GM18502 (cell line): ENCODE measurements around the gene ANXA6.
A peak's percentile ranks its signal among the peaks of the same experiment; 100 is the strongest.

Source experiments
- ATAC-seq: cut with Tn5 transposase; IDR thresholded peaks from one replicate; pipeline ENCODE4 v1.9.1; 2021; ENCODE audit warnings: mild to moderate bottlenecking; ENCODE audit not compliant: unreplicated experiment, poor library complexity

ANXA6 gene

GRCh38 chr5:151107084-151107483 is 50.5 kb downstream of the ANXA6 start:
- ATAC-seq, result no peak

DNA sequence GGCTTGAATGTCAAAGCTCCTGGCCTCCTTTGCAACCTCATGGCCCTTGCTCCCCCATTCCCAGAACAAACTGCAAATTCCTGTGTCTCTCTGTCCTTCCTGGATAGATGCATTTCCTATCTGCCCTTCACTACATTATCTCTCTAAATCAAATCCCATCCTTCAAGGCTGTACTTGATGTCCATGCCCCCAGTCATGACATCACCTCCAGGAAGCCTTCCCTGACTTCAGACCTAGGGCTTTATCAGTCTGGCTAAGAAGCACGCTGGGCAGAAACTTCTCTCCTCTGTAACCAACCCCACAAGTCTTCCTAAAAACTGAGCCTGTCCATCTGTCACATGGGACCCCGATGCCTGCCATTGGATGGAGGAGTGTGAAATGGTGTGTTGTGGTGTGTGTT is 51.1 kb downstream of the ANXA6 start:
- ATAC-seq, result no peak

GRCh38 chr5:151106043-151106442 is 51.5 kb downstream of the ANXA6 start:
- no peak for ATAC-seq

- ATAC-seq, result no peak
These were observed 52.0 kb downstream of the ANXA6 start for GRCh38 chr5:151105561-151105960.

GRCh38 chr5:151104795-151105194 is 52.8 kb downstream of the ANXA6 start:
- no peak for ATAC-seq

DNA sequence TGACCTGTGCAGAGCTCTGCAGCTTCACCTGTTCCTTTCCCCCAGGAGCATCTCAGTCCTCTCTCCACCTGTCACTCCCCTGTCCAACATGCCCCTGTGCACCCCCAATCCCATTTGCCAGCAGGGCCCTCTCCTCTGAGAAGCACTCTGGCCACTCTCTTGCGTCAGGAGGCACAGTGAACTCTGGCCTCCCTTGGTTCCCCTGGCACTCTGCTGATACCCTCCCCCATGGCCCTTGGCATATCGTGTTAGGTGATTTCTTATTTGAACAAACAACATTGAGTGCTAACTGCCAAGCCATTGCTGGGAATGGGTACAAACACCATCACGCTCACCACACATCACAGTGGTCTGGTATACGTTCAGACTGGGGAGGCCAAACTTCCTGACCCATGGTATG is 55.8 kb downstream of the ANXA6 start:
- ATAC-seq, result no peak

DNA sequence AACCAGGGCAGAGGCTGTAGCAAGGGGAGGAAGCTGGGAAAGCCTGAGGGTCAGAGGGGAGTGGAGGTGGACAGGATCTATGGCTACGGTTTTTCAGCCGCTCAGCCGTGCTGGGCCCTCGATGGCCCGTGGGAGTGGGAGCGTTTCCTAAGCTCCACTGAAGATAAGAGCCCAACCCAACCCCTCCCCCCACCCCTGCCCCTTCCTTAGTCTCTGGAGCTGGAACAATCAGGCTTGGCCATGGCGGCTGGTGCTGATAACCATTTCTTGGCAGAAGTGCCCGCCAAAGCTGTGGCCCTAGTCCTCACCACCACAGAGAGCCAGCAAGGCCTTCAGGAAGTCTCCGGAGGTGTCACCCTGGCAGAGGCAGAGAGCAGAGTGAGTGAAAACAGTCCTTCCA is 56.4 kb downstream of the ANXA6 start:
- no peak for ATAC-seq

DNA sequence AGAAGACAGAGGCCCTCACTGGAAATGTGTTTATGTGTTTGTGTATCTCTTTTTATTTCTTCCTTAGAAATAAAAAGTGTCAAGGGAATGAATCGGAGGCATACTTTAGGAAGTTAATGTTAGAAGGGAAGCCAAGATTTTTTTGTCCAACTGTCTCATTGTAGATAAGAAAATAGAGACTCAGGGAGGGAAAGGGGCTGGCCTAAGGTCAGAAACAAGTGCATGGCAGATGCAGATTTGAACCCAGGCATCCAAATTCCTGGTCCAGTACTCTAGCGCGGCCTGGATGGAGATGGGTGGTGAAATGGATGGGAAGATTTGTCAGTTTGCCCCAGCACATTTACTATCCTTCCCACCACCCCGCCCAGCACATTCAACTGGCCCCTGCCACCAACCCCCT is 56.9 kb downstream of the ANXA6 start:
- ATAC-seq, result no peak

GRCh38 chr5:151098768-151099121 is 58.8 kb downstream of the ANXA6 start:
- no peak for ATAC-seq

- peak; percentile 42 for ATAC-seq
These were observed 59.5 kb downstream of the ANXA6 start for GRCh38 chr5:151097820-151098767.

GRCh38 chr5:151097061-151097460 is 60.5 kb downstream of the ANXA6 start:
- no peak for ATAC-seq

DNA sequence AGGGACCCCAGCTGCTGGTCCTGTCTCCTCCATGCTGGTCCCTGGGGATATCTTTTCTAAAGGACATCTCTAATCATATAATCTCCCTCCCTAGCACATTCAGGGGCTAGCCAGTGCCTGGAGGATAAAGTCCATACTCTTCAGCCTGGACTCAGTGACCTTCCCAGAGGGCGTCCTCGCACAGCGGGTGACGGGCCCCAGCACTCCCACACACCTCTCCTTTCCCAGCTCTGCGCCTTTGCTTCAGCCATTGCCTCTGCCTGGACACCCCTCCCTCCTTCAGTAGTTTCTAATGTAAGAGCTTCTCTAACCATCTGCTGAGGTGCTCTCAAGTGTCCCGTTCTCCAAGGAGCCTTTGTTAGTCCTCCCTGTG is 61.6 kb downstream of the ANXA6 start:
- ATAC-seq, result no peak

- no peak for ATAC-seq
These were observed 62.1 kb downstream of the ANXA6 start for GRCh38 chr5:151095341-151096000.

GRCh38 chr5:151094852-151095245 is 62.7 kb downstream of the ANXA6 start:
- no peak for ATAC-seq

DNA sequence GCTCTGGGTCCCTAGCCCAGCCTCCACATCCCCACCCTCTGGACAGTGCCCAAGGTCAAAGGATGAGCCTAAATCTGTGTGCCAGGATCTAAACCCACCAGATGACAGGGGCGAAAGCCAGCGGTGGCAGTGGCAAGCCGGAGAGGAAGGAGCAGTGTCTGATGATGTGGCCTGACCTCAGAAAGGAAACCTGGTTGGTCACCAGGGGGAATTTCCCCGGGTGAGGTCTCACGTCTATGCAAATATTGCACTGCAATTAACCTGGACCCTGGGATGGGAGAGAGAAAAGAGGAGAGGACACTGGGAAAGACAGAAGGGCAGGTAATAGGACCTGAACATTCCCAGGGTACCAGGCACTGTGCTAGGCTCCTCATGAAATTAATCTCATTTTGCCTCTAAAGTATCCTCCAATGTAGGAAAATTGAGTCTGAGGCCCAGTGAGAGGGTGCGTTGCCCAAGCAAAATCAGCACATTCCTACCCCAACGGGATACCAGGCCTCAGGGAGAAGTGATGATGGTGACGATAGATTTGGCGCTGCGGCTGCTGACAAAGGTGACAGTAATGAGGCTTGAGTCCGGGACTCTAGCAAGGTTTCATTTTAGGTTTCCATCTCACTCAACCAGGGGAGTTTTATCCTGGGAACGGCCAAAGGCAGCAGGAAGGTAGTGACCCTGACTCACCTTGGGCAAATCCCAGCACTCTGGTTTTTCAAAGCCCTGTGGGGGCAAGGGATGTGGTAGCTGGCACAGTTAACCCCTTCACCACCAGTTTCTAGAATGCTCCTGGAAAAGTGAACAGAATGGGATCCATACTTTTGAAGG is 63.3 kb downstream of the ANXA6 start:
- peak; percentile 74 for ATAC-seq

- peak; percentile 6 for ATAC-seq
These were observed 64.1 kb downstream of the ANXA6 start for GRCh38 chr5:151093476-151093889.

- ATAC-seq, result no peak
These were observed 64.8 kb downstream of the ANXA6 start for GRCh38 chr5:151092762-151093161.

GRCh38 chr5:151089726-151090125 is 67.9 kb downstream of the ANXA6 start:
- no peak for ATAC-seq

DNA sequence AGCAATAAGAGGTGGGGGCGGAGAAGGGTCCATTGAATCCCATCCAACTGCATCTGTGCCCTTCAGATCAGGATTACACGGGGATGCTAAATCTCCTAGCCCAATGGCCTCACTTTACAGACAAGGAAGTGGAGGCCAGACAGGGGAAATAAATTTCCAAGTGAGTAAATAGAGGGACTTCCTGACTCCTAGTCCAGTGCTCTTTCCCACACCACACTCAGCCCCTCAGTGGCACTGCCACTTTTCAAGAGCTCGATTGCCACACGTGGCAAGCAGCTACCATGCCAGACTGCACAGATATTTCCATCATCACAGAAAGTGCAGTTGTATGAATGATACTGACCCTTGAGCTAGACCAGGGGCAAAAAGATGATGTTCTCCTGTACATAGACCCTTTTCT is 68.6 kb downstream of the ANXA6 start:
- ATAC-seq, result no peak

- no peak for ATAC-seq
These were observed 70.1 kb downstream of the ANXA6 start for GRCh38 chr5:151087486-151087885.

DNA sequence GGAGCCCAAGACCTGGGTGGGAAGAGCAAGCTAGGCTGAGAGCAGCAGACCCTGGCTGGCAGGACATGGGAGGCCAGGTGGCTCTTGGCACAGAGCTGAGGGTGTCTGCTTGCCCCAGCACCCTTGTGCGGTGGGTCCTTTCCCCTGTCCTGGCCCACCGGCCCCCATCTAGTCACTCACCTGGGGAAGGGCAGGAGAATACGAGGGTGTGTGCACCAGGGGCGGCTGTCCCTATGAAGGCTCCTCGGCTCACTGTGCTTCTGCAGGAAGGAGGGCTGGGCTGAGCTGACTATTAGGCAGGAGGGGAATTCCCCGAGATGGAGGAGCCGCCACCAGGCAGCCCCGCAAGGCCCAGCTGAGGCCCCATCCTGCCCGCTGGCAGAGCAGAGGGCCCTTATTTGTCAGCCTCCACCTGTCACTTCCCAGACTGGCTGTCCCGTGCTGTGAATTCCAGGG is 70.6 kb downstream of the ANXA6 start:
- ATAC-seq, result peak; percentile 74
